BLaER1 treated with 17β-estradiol and CSF1 and Interleukin-3, amounts not matched to agents 10 nM and 100 nM (cell line): ENCODE measurements around the gene LIF.

Source experiments
- H3K27ac ChIP-seq, 11 experiments: shearing (Covaris generic); formaldehyde crosslinking; 2 replicates each; pipeline ENCODE4 v1.8.1; 2022
- H3K27me3 ChIP-seq, 11 experiments: shearing (Covaris generic); formaldehyde crosslinking; 2 replicates each; pipeline ENCODE4 v1.8.1; 2022
- H3K36me3 ChIP-seq, 11 experiments: shearing (Covaris generic); formaldehyde crosslinking; 2 replicates each; pipeline ENCODE4 v1.8.1; 2022
- H3K4me1 ChIP-seq, 10 experiments: shearing (Covaris generic); formaldehyde crosslinking; 2 replicates each; pipeline ENCODE4 v1.8.1; 2022
- H3K4me2 ChIP-seq, 11 experiments: shearing (Covaris generic); formaldehyde crosslinking; 2 replicates each; pipeline ENCODE4 v1.8.1; 2022
- H3K4me3 ChIP-seq, 10 experiments: shearing (Covaris generic); formaldehyde crosslinking; 2 replicates each; pipeline ENCODE4 v1.8.1; 2022
- H3K9ac ChIP-seq, 11 experiments: shearing (Covaris generic); formaldehyde crosslinking; 2 replicates each; pipeline ENCODE4 v1.8.1; 2022
- H3K9me3 ChIP-seq, 11 experiments: shearing (Covaris generic); formaldehyde crosslinking; replicated peaks in 1 of 11; 2 replicates each; pipeline ENCODE4 v1.8.1; 2022
- H4K20me1 ChIP-seq, 11 experiments: shearing (Covaris generic); formaldehyde crosslinking; 2 replicates each; pipeline ENCODE4 v1.8.1; 2022
- Cebpa-rat ChIP-seq, 11 experiments: shearing (Covaris generic); IDR thresholded peaks; 2 replicates each; pipeline ENCODE4 v1.8.1; 2022

LIF gene

GRCh38 chr22:30227438-30228228, 18.9 kb downstream of the LIF start:
- 0 out of 22 replicates have a peak, but pooled peaks cover 0 to 3% (median 0%) of the 10 kb centered on the region in 11 experiments for H4K20me1 ChIP-seq
- no peak overlapping the region for H3K4me2 ChIP-seq
- no peak overlapping the region for H3K9ac ChIP-seq
- peaks cover 0 to 3% (median 0%) of the 10 kb centered on the region in 11 experiments; a peak in 3 of 22 replicates for H3K27me3 ChIP-seq
- H3K36me3 ChIP-seq = no peaks in the 10 kb centered on the region
- no peaks in the 10 kb centered on the region for H3K9me3 ChIP-seq
- peaks cover 22 to 43% (median 32%) of the 10 kb centered on the region in 10 experiments for H3K4me1 ChIP-seq
- TF ChIP-seq Cebpa-rat (IDR thresholded peaks at IDR 0.05) = no peak
- H3K27ac ChIP-seq = no peak overlapping the region
- H3K4me3 ChIP-seq = no peak overlapping the region

GRCh38 chr22:30226192-30226832, 20.2 kb downstream of the LIF start:
- H3K4me1 ChIP-seq = peaks cover 27 to 55% (median 43%) of the 10 kb centered on the region in 10 experiments
- no peak overlapping the region for H3K27ac ChIP-seq

DNA sequence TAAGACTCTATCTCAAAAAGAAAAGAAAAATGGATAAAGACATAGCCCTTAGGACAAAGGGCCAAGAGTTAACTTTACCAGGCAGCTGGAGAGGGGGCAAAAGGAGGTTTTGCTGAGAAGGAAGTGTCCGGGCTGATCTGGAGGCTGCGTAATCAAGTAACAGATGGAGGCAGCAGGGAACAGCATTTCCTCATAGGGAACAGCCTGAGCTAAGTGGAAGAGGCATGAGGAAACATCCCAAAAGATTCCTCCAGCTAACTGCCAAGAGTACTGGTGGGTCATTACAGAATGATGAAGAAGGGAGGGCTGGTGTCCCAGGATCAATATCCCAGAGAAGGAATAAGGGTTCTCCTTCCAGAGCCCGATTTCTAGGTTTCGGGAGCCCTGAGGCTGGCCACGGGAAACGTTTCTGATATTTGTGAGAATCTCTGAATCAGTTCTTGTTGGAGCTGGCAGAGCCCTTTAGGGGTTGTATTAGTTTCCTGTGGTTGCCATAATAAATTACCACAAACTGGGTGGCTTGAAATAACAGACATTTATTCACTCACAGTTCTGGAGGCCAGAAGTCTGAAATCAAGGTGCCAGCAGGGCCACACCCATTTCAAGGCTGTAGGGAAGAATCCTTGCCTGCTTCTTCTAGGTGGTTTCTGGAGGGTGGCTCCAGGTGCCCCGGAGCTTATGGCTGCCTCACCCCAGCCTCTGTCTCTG, 21.2 kb downstream of the LIF start:
- Histone ChIP-seq H3K4me2 (peak overlapping the region in 9 of 11 experiments; percentile 64 to 93 (median 83); a peak in 13 of 22 replicates), H3K27ac (no peak overlapping the region), H3K27me3 (peaks cover 0 to 21% (median 0%) of the 10 kb centered on the region in 11 experiments; a peak in 8 of 22 replicates), H4K20me1 (peaks cover 0 to 6% (median 0%) of the 10 kb centered on the region in 11 experiments; a peak in 1 of 22 replicates), H3K4me3 (no peak overlapping the region), H3K4me1 (peaks cover 32 to 64% (median 52%) of the 10 kb centered on the region in 10 experiments), H3K36me3 (no peaks in the 10 kb centered on the region), H3K9me3 (no peaks in the 10 kb centered on the region), H3K9ac (no peak overlapping the region)
- no peak for TF ChIP-seq Cebpa-rat (IDR thresholded peaks at IDR 0.05)

More at GRCh38 chr22:30226192-30226832, 20.2 kb downstream of the LIF start:
- H3K9ac ChIP-seq = no peak overlapping the region
- peaks cover 0 to 12% (median 0%) of the 10 kb centered on the region in 11 experiments; a peak in 6 of 22 replicates for H3K27me3 ChIP-seq
- peaks cover 0 to 3% (median 0%) of the 10 kb centered on the region in 11 experiments; a peak in 1 of 22 replicates for H4K20me1 ChIP-seq
- H3K9me3 ChIP-seq = no peaks in the 10 kb centered on the region
- H3K4me2 ChIP-seq = no peak overlapping the region
- no peaks in the 10 kb centered on the region for H3K36me3 ChIP-seq
- TF ChIP-seq Cebpa-rat (IDR thresholded peaks at IDR 0.05) = no peak
- no peak overlapping the region for H3K4me3 ChIP-seq

DNA sequence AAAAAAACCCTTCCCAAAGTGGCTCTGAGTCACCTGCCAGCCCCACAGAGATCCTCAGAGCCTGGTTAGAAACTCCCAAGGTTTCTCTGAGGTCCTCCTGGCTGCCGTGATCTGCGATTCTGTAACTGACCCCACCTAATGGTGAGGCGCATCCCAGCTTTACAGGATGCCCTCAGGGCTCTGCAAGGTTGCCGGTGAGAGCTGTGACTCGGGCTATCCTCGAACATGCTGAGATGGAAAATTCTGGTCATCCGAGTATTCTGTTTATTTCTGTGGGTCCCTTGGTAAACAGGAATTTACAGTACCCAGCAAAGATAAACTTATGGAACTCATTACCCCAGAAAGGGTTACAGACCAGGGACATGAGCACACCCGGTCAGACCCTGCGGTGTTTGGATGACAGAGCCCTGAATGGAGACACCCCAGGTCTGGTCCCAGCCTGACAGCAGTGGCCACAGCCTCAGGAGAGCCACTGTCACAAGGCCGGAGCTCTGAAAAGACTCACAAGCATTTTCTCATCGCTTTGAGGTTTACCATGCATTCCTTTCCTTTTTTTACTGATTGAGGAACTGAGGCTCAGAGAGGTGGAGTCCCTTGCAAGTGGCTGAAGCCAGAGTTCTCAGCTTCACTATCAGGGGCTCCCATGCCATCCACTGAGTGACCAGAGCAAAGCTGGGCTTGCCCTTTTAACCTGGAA, 22.2 kb downstream of the LIF start:
- H3K36me3 ChIP-seq = no peaks in the 10 kb centered on the region
- no peaks in the 10 kb centered on the region for H3K9me3 ChIP-seq
- H3K27me3 ChIP-seq = peaks cover 0 to 24% (median 0%) of the 10 kb centered on the region in 11 experiments; a peak in 8 of 22 replicates
- H3K27ac ChIP-seq = no peak overlapping the region
- no peak overlapping the region for H3K4me3 ChIP-seq
- H4K20me1 ChIP-seq = peaks cover 0 to 6% (median 0%) of the 10 kb centered on the region in 11 experiments; a peak in 1 of 22 replicates
- H3K4me1 ChIP-seq = peaks cover 32 to 73% (median 58%) of the 10 kb centered on the region in 10 experiments
- no peak for TF ChIP-seq Cebpa-rat (IDR thresholded peaks at IDR 0.05)
- H3K4me2 ChIP-seq = peak overlapping the region; percentile 64 to 93 (median 83)
- H3K9ac ChIP-seq = peak overlapping the region in 1 of 11 experiments; percentile 14; a peak in 1 of 22 replicates

DNA sequence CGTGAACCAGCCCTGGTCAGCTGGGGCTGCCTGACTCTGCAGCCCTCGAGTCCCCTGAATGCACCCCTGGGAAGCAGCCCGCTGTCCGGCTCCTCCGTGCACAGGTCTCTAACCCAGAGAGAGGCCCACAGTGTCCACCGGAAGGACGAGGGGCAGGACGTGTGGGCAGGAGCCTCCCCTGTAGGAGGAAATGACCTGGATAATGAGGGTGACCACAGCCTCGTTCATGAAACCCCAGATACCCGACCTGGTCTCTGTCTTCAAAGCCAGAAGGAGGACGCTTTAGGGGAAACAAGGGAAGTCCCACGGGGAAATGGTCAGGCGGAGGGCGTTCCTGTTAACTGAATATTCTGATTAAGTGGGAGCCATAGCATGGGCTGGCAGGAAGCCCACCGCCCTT, 23.3 kb downstream of the LIF start:
- H3K27ac ChIP-seq = no peak overlapping the region
- TF ChIP-seq Cebpa-rat (IDR thresholded peaks at IDR 0.05) = no peak
- H3K4me1 ChIP-seq = peaks cover 30 to 67% (median 55%) of the 10 kb centered on the region in 10 experiments

DNA sequence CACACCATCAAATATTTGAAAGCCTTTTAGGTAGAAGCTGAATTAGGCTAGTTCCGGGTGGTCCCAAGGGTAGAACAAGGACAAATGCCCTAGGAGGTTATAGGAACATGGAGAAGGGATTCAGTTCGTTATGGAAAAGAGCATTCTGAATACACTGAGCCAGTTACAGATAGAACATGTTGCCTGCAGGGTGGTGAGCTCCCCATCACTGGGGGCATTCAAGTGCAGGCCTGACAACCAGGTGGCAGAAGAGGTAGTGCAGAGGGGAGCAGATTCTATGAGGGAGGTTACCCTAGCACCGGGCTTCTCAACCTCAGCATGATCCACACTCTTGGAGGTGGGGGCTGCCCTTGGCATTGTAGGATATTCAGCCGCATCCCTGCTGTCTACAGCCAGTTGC, 24.2 kb downstream of the LIF start:
- Histone ChIP-seq H3K9me3 (no peaks in the 10 kb centered on the region), H3K4me1 (peaks cover 30 to 71% (median 55%) of the 10 kb centered on the region in 10 experiments), H3K27me3 (peaks cover 0 to 24% (median 0%) of the 10 kb centered on the region in 11 experiments; a peak in 8 of 22 replicates), H3K27ac (no peak overlapping the region), H3K9ac (no peak overlapping the region), H3K36me3 (no peaks in the 10 kb centered on the region), H3K4me3 (no peak overlapping the region), H3K4me2 (peak overlapping the region in 8 of 11 experiments; percentile 75 to 93 (median 86); a peak in 13 of 22 replicates), H4K20me1 (peaks cover 0 to 6% (median 0%) of the 10 kb centered on the region in 11 experiments; a peak in 1 of 22 replicates)
- TF ChIP-seq Cebpa-rat (IDR thresholded peaks at IDR 0.05) = no peak

More for the DNA sequence above, 23.3 kb downstream of the LIF start:
- peaks cover 0 to 24% (median 0%) of the 10 kb centered on the region in 11 experiments; a peak in 8 of 22 replicates for H3K27me3 ChIP-seq
- H4K20me1 ChIP-seq = peaks cover 0 to 6% (median 0%) of the 10 kb centered on the region in 11 experiments; a peak in 1 of 22 replicates
- H3K4me2 ChIP-seq = peak overlapping the region; percentile 64 to 93 (median 83)
- no peaks in the 10 kb centered on the region for H3K36me3 ChIP-seq
- 0 out of 20 replicates have a peak overlapping the region, but pooled peaks of 1 of the 10 experiments have one; percentile 18 for H3K4me3 ChIP-seq
- H3K9ac ChIP-seq = peak overlapping the region in 2 of 11 experiments; percentile 26 to 47; a peak in 2 of 22 replicates
- no peaks in the 10 kb centered on the region for H3K9me3 ChIP-seq

- H3K4me3 ChIP-seq = no peak overlapping the region
- peaks cover 0 to 6% (median 0%) of the 10 kb centered on the region in 11 experiments; a peak in 1 of 22 replicates for H4K20me1 ChIP-seq
- H3K9ac ChIP-seq = peak overlapping the region in 3 of 11 experiments; percentile 1 to 21 (median 10); a peak in 2 of 22 replicates
- no peak for TF ChIP-seq Cebpa-rat (IDR thresholded peaks at IDR 0.05)
- peaks cover 0 to 24% (median 0%) of the 10 kb centered on the region in 11 experiments; a peak in 8 of 22 replicates for H3K27me3 ChIP-seq
- no peaks in the 10 kb centered on the region for H3K9me3 ChIP-seq
- peak overlapping the region in 4 of 11 experiments; percentile 28 to 46 (median 40); a peak in 6 of 22 replicates for H3K27ac ChIP-seq
- H3K36me3 ChIP-seq = no peaks in the 10 kb centered on the region
- H3K4me2 ChIP-seq = peak overlapping the region; percentile 39 to 90 (median 72)
- H3K4me1 ChIP-seq = peaks cover 30 to 71% (median 57%) of the 10 kb centered on the region in 10 experiments
Measured at GRCh38 chr22:30221121-30221992, 25.2 kb downstream of the LIF start.
